Stimulated activated CD4-positive, alpha-beta T cell treated with anti-CD3 and anti-CD28 coated beads, Interleukin-12 subunit alpha, Interleukin-12 subunit beta, amount 100 ng/mL, for 48 hours (primary cell): ENCODE results near the gene DGLUCY.
A peak's percentile ranks its signal among the peaks of the same experiment; 100 is the strongest.
"Not testable (repeated sequence)": the region's sequence is repeated elsewhere in the genome, so short reads cannot be mapped to it uniquely, and the experiment has no call there.

Experiments used
- DNase-seq, 3 donors: peaks; one replicate each; pipeline ENCODE4 v3.0.0-alpha.2; 2020; ENCODE audit warnings: low read depth in 2 of 3, low spot score in 1 of 3

DGLUCY gene

DNA sequence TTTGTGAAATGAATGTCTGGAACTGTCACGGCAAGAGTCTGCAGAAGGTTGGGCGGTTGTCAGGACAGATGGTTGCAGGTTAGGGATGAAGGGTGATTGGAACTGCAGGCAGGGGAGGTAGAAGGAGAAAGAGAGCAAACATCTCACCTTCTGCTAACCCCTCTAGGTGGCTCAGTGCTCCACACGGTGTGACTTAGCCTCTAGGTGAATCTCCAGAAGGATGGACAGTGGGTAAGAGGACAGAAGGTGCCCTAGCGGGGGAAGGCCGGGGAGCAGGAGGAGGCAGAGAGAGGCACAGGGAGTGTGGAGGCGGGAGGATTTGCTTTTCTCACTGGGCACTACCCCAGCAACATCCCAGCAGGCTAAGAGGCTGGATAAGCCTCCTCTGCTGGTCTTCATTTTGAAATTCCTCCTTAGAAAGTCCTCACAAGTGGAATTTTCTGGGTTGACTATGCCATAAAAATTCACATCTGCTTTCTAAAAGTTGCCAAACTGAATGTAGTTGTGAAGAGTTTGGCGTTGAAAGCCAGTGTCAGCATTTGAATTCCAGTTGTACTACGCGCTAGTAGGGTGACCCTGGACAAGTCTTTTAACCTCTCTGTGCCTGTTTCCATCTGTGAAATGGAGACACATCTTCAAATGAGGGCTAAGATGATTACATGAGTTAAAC lies 141.3 kb downstream of the DGLUCY start:
- no peak for DNase-seq

DNA sequence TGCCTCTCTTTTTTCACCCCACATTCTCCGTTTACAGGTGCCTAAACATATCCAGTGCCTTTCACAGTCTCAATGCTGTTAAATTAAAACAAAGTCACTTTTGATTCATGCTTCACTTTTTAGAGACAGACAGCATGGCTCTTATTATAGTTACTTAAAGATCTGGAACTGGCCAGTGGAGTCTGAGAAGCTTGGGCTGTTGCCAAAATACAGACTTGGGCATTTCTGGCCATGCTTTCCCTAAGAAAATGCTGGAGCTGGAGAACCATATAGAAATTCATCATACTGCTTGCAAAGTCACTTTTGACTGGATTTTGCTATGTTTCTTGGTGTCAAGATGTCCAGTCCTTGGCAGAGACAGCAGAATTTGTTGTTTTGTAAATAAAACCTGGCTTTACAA lies 142.8 kb downstream of the DGLUCY start:
- no peak for DNase-seq

DNA sequence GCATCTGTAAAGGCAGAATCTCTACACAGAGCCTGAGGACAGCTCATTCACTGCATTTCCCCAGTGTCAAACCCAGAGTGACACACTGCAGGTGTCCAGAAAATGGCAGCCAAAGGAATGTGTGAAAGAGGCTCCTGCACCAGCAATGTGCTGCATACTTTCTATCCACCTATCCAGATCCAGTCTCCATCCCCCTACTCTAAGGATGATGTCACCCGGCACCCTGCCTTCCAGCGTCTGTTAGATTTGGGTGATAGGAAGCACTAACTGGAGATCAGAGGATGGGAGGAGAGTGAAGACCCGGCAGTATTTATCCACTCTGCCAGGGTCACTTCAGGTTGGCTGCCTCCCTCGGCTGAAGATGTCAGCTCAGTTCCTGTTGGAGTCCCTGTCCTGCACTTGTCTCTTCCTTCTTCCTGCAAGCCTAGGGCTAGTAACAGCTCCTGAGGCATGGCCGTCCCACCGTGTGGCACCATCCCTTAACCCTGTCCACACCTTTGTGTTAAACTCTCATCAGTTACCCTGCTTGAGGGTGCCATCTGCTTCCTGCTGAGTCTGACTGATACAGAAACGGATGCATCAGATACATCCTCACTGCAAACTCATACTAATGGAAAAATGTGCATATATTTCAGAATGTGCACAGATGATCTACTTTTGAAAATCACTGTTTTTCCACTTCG lies 143.6 kb downstream of the DGLUCY start:
- no peak for DNase-seq

- DNase-seq, result no peak
These were observed 144.2 kb downstream of the DGLUCY start for GRCh38 chr14:91258011-91258618.

- DNase-seq, result no peak
These were observed 145.0 kb downstream of the DGLUCY start for GRCh38 chr14:91258876-91259275.

GRCh38 chr14:91261115-91261514 lies 147.2 kb downstream of the DGLUCY start:
- DNase-seq, result peak in 1 of 3 donors; percentile 53

GRCh38 chr14:91261986-91262549 lies 148.2 kb downstream of the DGLUCY start:
- no peak for DNase-seq

DNA sequence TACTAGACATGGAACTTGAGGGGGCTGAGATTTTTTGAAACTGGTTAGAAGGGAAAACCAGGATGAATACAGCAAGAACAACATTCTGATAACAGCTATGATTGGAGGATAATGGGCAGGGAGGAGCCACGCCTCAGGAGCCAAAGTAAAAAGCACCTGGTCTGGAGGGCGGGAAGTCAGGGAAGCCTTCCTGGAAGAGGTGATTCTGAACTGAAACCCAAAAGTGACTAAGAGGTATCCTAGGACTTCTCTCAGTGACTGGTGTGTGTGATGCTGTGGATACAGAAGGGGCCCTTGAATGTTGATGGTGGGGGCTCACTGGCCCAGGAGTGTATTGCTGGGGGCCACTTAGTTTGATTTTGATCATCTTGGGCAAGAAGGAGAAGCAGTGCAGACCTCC lies 149.5 kb downstream of the DGLUCY start:
- DNase-seq, result no peak

GRCh38 chr14:91264151-91265150 lies 150.6 kb downstream of the DGLUCY start:
- DNase-seq, result no peak

DNA sequence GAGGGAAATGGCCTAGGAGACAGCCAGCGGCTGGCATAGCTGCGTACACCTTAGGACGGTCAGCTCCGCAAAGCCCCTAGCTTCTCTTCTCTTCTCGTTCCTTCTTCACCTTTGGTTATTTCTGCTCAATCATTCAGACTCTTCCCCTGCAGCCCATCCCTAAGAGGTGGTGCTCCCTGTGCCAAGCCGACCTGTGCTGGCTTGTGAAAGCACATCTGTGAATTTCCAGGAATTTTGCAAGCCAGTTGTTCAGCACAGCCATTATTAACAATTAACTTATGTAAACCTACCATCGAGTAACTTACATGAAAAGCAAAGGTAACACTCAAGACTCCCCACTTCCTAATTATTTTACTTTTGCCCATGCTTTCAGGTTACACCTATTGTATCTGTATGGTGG lies 151.5 kb downstream of the DGLUCY start:
- DNase-seq, result no peak

GRCh38 chr14:91266276-91266675 lies 152.4 kb downstream of the DGLUCY start:
- not testable (repeated sequence) for DNase-seq

- DNase-seq, result no peak
These were observed 154.1 kb downstream of the DGLUCY start for GRCh38 chr14:91267965-91268437.

DNA sequence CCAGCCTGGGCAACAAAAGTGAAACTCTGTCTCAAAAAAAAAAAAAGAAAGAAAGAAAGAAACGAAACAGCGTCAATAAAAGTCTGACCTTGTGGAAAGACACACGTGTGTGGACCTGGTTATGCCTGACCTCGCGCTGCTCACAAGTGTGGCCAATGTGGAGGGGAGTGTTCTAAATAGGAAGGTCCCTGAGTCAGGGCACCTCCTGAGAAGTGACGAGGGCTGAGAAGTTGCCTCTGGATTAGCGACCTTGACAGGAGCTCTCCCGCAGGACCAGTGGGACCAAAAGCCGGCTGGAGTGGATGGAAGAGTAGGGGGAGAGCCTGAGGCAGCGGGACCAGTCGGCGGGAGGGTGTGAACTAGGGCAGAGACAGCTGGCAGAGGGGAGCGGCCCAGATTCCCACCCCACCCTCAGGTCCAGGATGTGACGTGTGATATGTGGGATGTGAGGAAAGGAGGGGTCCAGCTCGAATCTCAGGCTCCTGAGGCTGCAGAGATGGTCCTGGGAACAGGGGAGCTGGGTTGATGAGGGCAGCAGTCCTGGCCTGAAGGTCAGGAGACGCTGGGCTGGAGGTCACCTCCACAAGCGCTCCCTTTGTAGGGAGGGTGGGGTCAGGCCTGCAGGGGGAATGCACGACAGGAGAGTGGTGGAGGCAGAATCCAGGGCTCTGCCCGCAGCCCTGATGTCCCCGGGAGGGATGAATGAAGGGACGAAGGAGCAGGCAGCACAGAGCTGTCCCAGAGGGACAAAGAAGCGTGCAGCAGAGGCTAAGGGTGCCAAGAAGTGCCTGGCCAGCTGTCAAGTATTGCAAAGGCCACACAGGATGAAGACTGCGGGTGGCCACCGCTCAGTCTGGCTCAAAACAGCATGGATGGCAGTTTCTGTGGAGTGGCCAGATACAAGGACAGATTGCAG lies 155.5 kb downstream of the DGLUCY start:
- DNase-seq, result no peak

DNA sequence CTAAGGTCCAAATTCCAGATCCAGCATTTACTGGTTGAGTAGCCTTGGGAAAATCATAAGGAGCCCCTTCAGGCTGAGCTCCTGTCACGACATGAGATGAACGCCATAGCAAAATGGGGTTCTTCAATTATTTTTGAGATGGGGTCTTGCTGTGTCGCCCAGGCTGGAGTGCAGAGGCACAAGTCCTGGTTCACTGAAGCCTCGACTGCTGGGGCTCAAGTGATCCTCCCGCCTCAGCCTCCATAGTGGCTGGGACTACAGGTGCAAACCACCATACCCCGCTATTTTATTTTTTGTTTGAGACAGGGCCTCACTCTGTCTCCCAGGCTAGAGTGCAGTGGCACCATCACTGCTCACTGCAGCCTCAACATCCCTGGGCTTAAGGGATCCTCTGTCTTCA lies 156.3 kb downstream of the DGLUCY start:
- DNase-seq, result no peak

- DNase-seq, result no peak
These were observed 156.7 kb downstream of the DGLUCY start for GRCh38 chr14:91270619-91271018.

GRCh38 chr14:91271639-91272038 lies 157.8 kb downstream of the DGLUCY start:
- DNase-seq, result no peak

DNA sequence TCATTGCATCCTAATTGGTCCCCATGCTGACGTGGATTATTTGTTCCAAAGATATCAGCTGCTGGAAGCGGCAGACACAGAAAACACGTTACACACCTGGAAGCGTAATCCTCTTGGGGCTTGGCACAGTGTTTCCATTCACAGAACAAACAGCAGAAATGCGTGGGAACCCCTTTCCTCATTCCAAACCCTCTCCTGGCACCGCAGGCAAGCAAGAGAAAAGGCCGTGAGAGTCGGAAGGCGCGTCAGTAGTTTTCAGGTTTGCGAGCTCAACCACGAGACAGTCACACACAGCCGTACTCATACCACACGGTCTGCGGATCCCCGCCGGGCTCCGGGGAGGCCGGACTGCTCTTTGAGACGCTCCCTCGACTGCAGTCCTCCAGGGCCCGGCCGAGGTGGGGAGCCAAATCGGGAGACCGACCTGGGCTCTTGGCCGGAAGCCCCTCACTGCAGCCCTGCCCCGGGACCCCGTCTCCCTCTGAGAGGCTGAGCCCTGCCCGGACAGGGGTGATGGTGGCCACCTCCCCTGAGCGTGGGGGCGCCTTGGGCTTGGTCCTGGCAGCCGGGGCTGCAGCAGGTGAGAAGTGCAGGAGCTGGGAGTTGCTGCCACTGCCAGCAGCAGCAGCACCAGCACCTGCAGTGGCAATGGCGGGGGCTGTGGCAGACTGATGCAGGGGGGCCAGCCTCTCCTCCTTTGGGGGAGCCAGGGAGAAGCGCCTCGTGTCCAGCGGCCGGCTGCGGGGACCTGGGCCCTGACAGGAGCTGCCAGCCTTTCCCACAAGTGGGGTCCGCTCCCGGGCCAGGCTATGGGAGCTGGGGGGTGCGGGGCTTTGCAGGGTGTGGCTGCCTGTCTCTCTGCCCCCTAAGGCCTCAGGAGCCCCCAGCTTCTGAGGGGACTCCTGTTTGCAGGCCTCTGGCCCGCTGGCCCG lies 158.7 kb downstream of the DGLUCY start:
- DNase-seq, result no peak

DNA sequence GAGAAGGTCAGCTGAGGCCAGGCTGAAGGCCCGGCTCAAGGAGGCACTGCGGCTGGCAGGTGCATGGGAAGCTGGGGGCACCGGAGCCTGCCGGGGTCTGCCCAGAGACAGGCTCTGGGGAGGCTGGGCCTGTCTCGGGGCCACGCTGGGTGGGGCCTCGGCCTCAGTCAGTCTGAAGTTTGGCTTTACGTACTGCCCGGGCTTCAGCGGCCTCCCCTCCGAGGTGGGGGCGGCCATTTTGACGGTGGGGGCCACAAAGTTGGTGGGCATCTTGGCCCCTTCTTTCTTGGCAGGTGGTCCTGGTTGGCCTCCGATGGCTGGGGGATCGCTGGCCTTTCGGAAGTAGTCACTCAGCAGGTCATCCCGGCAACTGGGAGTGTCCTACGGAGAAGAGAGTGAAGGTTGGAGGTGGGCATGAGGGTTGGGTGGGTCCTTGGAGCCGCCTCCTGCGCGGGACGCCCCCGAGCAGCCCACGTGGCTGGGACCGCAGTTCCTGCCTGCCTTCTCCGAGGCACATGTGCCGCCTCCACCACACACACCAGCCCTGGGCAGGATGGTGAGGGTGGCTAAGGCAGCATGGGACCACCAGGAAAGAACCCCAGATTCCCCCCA lies 159.5 kb downstream of the DGLUCY start:
- no peak for DNase-seq
